Coronary artery (tissue), 2 donors: ENCODE results near the gene PLEKHG2.

Source experiments
- DNase-seq: peaks from one replicate; pipeline ENCODE4 v3.0.0-alpha.2; 2017; ENCODE audit warnings: low spot score
- H3K27ac ChIP-seq, 2 donors: fragments of 200-600 bp; sonication (generic); one replicate each; pipeline ENCODE4 v1.5.1; 2016 to 2019
- H3K4me3 ChIP-seq: fragments of 200-600 bp; sonication (generic); 2 replicates; pipeline ENCODE4 v1.5.1; 2016; ENCODE audit warnings: mild to moderate bottlenecking, moderate library complexity
- CTCF ChIP-seq: fragments of 200-600 bp; sonication (generic); IDR thresholded peaks from one replicate; pipeline ENCODE4 v1.5.1; 2019; ENCODE audit warnings: antibody characterized with exemption

PLEKHG2 gene

GRCh38 chr19:39435499-39436349 lies 23.3 kb downstream of the PLEKHG2 start, which contains the start of gene RPS16:
TSS of gene RPS16 (minus strand) at chr19:39435949. CDS start at chr19:39435895, 54 bp downstream.
- H3K4me3 ChIP-seq, result peak within 1 kb of the TSS; percentile 97

GRCh38 chr19:39436350-39436716 lies 23.9 kb downstream of the PLEKHG2 start:
- no peak for TF ChIP-seq CTCF
- Histone ChIP-seq H3K27ac (peak overlapping the region; percentile 70 to 87), H3K4me3 (peak overlapping the region; percentile 97)
- no peak for DNase-seq

More at GRCh38 chr19:39435499-39436349, 23.3 kb downstream of the PLEKHG2 start, which contains the start of gene RPS16:
- peak within 1 kb of the TSS; percentile 80 to 87 for H3K27ac ChIP-seq
- DNase-seq, result peak; percentile 99
- TF ChIP-seq CTCF, result no peak

- TF ChIP-seq CTCF, result no peak
- no peak for DNase-seq
- Histone ChIP-seq H3K4me3 (no peak overlapping the region), H3K27ac (no peak overlapping the region)
Observed at GRCh38 chr19:39438270-39438934, 25.9 kb downstream of the PLEKHG2 start.

GRCh38 chr19:39444598-39445195 lies 32.2 kb downstream of the PLEKHG2 start:
- peak overlapping the region; percentile 73 for H3K4me3 ChIP-seq
- no peak for TF ChIP-seq CTCF
- peak overlapping the region; percentile 93 to 98 for H3K27ac ChIP-seq
- no peak for DNase-seq

GRCh38 chr19:39445196-39446111 lies 33.0 kb downstream of the PLEKHG2 start, which contains the start of gene SUPT5H:
TSS of gene SUPT5H (plus strand) at chr19:39445582. CDS start at chr19:39445891, 309 bp downstream.
- peak; percentile 98 for DNase-seq
- TF ChIP-seq CTCF, result no peak
- Histone ChIP-seq H3K4me3 (peak within 1 kb of the TSS; percentile 73), H3K27ac (peak within 1 kb of the TSS; percentile 93 to 98)

DNA sequence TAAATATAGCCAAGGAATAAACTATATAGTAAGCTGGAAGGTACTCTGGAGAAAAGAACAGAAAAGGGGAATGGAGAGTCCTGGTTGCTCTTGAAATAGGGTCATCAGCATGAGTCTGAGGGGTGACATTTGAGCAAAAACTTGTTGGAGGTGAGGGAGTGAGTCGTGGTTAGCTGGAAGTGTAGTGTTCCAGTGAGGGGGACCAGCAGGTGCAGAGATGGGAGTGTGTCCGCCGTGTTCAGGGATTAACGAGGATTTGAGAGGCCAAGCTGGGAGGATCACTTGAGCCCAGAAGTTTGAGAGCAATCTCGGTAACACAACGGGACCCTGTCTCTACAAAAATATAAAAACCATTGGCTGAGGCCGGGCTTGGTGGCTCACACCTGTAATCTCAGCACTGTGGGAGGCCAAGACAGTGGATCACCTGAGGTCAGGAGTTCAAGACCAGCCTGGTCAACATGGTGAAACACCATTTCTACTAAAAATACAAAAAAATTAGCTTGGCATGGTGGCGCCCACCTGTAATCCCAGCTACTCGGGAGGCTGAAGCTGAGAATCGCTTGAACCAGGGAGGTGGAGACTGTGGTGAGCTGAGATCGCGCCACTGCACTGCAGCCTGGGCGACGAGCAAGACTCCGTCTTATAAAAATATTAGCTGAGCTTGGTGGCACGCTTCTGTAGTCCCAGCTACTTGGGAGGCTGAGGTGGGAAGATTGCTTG lies 34.1 kb downstream of the PLEKHG2 start:
- peak overlapping the region in 1 of 2 donors; percentile 98 for H3K27ac ChIP-seq
- no peak for TF ChIP-seq CTCF
- DNase-seq, result no peak
- H3K4me3 ChIP-seq, result peak overlapping the region; percentile 73
